HepG2 (cell line): ENCODE data around the gene SPCS2. TPM values are rescaled to one million over a fixed set of nuclear protein-coding genes. Genes with fewer than 3 reads are reported as not detected.

Experiments
- BATF2 ChIP-seq: sonication (generic); formaldehyde crosslinking; IDR thresholded peaks from 2 replicates; pipeline ENCODE4 v1.8.0; 2022; ENCODE audit warnings: mild to moderate bottlenecking, missing genetic modification reagents, moderate library complexity
- GABPA ChIP-seq, 2 experiments: IDR thresholded peaks; 2 replicates each; pipeline ENCODE4 v1.6.1; 2011 to 2016; ENCODE audit warnings: low read depth in 2 of 2, low read length in 1 of 2, missing biosample characterization in 1 of 2, missing genetic modification characterization in 1 of 2
- POLR2A ChIP-seq, 2 experiments: IDR thresholded peaks; 2 replicates each; pipeline ENCODE4 v1.6.1; 2011; ENCODE audit warnings: low read depth in 2 of 2, low read length in 2 of 2, mild to moderate bottlenecking in 1 of 2, moderate library complexity in 1 of 2; ENCODE audit not compliant: insufficient read depth in 1 of 2
- RBM39 ChIP-seq: fragments of 200-400 bp; formaldehyde crosslinking; IDR thresholded peaks from one replicate; pipeline ENCODE4 v1.6.1; 2018; ENCODE audit warnings: antibody characterized with exemption, mild to moderate bottlenecking, low read depth, low read length; ENCODE audit not compliant: poor library complexity, severe bottlenecking
- SIN3A ChIP-seq: IDR thresholded peaks from 2 replicates; pipeline ENCODE4 v1.6.1; 2011; ENCODE audit warnings: low read depth, mild to moderate bottlenecking, control low read depth, low read length, borderline replicate concordance
- SP1 ChIP-seq, 2 experiments: fragments of 450-650 bp in 1 of 2; sonication (generic) in 1 of 2; formaldehyde crosslinking in 1 of 2; IDR thresholded peaks; 2 replicates each; pipeline versions ENCODE4 v1.4.0 to v1.6.1; 2016 to 2020; ENCODE audit warnings: missing genetic modification reagents in 1 of 2
- U2AF2 ChIP-seq: fragments of 200-400 bp; formaldehyde crosslinking; IDR thresholded peaks from 2 replicates; pipeline ENCODE4 v1.6.1; 2017; ENCODE audit warnings: low read depth, mild to moderate bottlenecking, low read length
- ZFP36L2 ChIP-seq: sonication (generic); formaldehyde crosslinking; IDR thresholded peaks from 2 replicates; pipeline ENCODE4 v1.4.0; 2020; ENCODE audit warnings: missing genetic modification reagents
- ZFX ChIP-seq: sonication (generic); formaldehyde crosslinking; IDR thresholded peaks from 2 replicates; pipeline ENCODE4 v1.4.0; 2020; ENCODE audit warnings: mild to moderate bottlenecking, low read depth, missing genetic modification reagents, moderate library complexity
- ZFY ChIP-seq: sonication (generic); formaldehyde crosslinking; IDR thresholded peaks from 2 replicates; pipeline ENCODE4 v1.4.0; 2020; ENCODE audit warnings: missing genetic modification reagents
- ZNF12 ChIP-seq: sonication (generic); formaldehyde crosslinking; IDR thresholded peaks from 2 replicates; pipeline ENCODE4 v1.5.0; 2020; ENCODE audit warnings: missing genetic modification reagents
- ZNF253 ChIP-seq: sonication (generic); formaldehyde crosslinking; IDR thresholded peaks from 2 replicates; pipeline ENCODE4 v1.8.0; 2022; ENCODE audit warnings: mild to moderate bottlenecking, missing genetic modification reagents, borderline replicate concordance
- ZNF263 ChIP-seq: sonication (generic); formaldehyde crosslinking; IDR thresholded peaks from 2 replicates; pipeline ENCODE4 v1.4.0; 2020; ENCODE audit warnings: missing genetic modification reagents
- ZNF317 ChIP-seq: sonication (generic); formaldehyde crosslinking; IDR thresholded peaks from 2 replicates; pipeline ENCODE4 v1.5.0; 2020; ENCODE audit warnings: mild to moderate bottlenecking, missing genetic modification reagents
- ZNF674 ChIP-seq: sonication (generic); formaldehyde crosslinking; IDR thresholded peaks from 2 replicates; pipeline ENCODE4 v1.5.0; 2020; ENCODE audit warnings: low read depth, mild to moderate bottlenecking, missing genetic modification reagents
- ZNF773 ChIP-seq: sonication (generic); formaldehyde crosslinking; IDR thresholded peaks from 2 replicates; pipeline ENCODE4 v1.4.0; 2020; ENCODE audit warnings: missing genetic modification reagents, borderline replicate concordance
- polyA plus RNA-seq, 8 experiments: library from polyadenylated mRNA; depleted of rRNA in 3 of 8; stranded (reverse) in 7 of 8; unstranded in 1 of 8; fragments of >200 nt; fragmentation: Illumina TruSeq in 4 of 8; extraction: Trizol in 4 of 8; gene quantifications; 2 replicates each; pipeline versions ENCODE4 v1.2.1 to v1.2.3, GENCODE V29; 2011 to 2016; ENCODE audit warnings: low read depth in 4 of 8, missing spikeins in 1 of 8, mixed read lengths in 1 of 8; ENCODE audit not compliant: insufficient read depth in 1 of 8
- total RNA-seq, 5 experiments: library from RNA; depleted of rRNA; stranded (reverse); fragments of >200 nt; fragmentation: Illumina TruSeq; extraction: Trizol; gene quantifications; 2 replicates each; pipeline ENCODE4 v1.2.3, GENCODE V29; 2016; ENCODE audit warnings: low read depth in 1 of 5
- TF ChIP-seq, protein P1 (sequence below): sonication (generic); formaldehyde crosslinking; IDR thresholded peaks from 2 replicates; pipeline ENCODE4 v1.4.0; 2020; ENCODE audit warnings: missing genetic modification reagents, borderline replicate concordance
- TF ChIP-seq, protein P2 (sequence below): sonication (generic); formaldehyde crosslinking; IDR thresholded peaks from 2 replicates; pipeline ENCODE4 v1.5.1; 2020; ENCODE audit warnings: mild to moderate bottlenecking, missing genetic modification reagents, borderline replicate concordance

The SPCS2 gene
- total and polyA plus RNA-seq, 2 of the 13 experiments (the other 11 are each of a cell fraction or from before 2014, with no cell fraction given), result 87.3 to 142 TPM

DNA sequence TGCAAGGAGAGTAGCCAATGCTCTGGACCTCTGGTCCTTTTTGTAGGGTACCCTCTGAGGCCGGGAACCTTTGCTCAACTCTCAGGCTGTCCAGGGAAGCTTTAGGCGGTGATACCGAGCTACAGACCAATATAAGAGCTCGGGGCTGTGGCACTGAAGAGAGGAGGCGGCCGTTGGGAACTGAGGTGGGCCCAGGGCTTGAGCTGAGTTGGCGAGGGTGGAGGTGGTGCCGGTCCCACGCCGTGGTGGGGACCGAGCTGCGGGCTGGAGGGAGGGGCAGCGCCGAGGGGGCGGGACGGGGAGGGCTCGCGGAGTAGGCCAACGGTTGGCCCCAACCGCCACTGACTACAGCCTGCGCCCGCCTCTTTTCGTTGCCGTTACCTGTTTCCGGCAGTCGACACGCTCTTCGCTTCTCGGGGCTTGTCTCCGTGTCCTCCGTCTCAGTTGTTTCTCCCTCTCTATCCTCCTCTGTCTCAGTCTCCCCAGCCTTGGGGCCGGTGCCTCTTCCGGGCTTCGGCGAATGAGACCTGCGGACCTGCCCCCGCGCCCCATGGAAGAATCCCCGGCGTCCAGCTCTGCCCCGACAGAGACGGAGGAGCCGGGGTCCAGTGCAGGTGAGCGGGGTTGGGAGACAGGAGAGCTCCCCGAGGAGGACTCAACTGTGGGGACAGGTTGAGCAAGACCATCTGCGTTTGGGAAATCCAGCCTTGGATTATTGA, 39.6 kb downstream of the SPCS2 start, which contains the start of gene NEU3 (continued):
- TF ChIP-seq SP1 (IDR thresholded peaks at IDR 0.05), result no peak
- TF ChIP-seq SP1 (CRISPR knock-in tag; IDR thresholded peaks at IDR 0.05), result peak; percentile 45; the same call in 1 of the 2 replicates
- no peak for TF ChIP-seq U2AF2
- TF ChIP-seq ZFP36L2, result no peak
- TF ChIP-seq ZNF263 (CRISPR knock-in tag), result peak; percentile 48
- peak; percentile 86 to 87 for TF ChIP-seq POLR2A (IDR thresholded peaks at IDR 0.05; ENCODE audit: insufficient read depth in 1 of 2, low read depth in 2 of 2, low read length in 2 of 2)
- no peak for TF ChIP-seq ZNF773 (CRISPR knock-in tag)
- TF ChIP-seq ZNF12 (CRISPR knock-in tag), result no peak
- peak; percentile 36; the same call in 1 of the 2 replicates for TF ChIP-seq ZNF317 (CRISPR knock-in tag)
- TF ChIP-seq GABPA (IDR thresholded peaks at IDR 0.05; ENCODE audit: low read depth, low read length), result peak; percentile 42; the same call in 1 of the 2 replicates
- peak; percentile 78 for TF ChIP-seq GABPA (CRISPR knock-in tag; IDR thresholded peaks at IDR 0.05; ENCODE audit: low read depth)
- TF ChIP-seq BATF2 (CRISPR knock-in tag), result no peak
- TF ChIP-seq, protein P1, sequence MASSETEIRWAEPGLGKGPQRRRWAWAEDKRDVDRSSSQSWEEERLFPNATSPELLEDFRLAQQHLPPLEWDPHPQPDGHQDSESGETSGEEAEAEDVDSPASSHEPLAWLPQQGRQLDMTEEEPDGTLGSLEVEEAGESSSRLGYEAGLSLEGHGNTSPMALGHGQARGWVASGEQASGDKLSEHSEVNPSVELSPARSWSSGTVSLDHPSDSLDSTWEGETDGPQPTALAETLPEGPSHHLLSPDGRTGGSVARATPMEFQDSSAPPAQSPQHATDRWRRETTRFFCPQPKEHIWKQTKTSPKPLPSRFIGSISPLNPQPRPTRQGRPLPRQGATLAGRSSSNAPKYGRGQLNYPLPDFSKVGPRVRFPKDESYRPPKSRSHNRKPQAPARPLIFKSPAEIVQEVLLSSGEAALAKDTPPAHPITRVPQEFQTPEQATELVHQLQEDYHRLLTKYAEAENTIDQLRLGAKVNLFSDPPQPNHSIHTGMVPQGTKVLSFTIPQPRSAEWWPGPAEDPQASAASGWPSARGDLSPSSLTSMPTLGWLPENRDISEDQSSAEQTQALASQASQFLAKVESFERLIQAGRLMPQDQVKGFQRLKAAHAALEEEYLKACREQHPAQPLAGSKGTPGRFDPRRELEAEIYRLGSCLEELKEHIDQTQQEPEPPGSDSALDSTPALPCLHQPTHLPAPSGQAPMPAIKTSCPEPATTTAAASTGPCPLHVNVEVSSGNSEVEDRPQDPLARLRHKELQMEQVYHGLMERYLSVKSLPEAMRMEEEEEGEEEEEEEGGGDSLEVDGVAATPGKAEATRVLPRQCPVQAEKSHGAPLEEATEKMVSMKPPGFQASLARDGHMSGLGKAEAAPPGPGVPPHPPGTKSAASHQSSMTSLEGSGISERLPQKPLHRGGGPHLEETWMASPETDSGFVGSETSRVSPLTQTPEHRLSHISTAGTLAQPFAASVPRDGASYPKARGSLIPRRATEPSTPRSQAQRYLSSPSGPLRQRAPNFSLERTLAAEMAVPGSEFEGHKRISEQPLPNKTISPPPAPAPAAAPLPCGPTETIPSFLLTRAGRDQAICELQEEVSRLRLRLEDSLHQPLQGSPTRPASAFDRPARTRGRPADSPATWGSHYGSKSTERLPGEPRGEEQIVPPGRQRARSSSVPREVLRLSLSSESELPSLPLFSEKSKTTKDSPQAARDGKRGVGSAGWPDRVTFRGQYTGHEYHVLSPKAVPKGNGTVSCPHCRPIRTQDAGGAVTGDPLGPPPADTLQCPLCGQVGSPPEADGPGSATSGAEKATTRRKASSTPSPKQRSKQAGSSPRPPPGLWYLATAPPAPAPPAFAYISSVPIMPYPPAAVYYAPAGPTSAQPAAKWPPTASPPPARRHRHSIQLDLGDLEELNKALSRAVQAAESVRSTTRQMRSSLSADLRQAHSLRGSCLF (CRISPR knock-in tag), result no peak
- peak; percentile 65; the same call in 1 of the 2 replicates for TF ChIP-seq ZFY
- TF ChIP-seq ZNF674, result no peak
- peak; percentile 78 for TF ChIP-seq RBM39
- TF ChIP-seq, protein P2, sequence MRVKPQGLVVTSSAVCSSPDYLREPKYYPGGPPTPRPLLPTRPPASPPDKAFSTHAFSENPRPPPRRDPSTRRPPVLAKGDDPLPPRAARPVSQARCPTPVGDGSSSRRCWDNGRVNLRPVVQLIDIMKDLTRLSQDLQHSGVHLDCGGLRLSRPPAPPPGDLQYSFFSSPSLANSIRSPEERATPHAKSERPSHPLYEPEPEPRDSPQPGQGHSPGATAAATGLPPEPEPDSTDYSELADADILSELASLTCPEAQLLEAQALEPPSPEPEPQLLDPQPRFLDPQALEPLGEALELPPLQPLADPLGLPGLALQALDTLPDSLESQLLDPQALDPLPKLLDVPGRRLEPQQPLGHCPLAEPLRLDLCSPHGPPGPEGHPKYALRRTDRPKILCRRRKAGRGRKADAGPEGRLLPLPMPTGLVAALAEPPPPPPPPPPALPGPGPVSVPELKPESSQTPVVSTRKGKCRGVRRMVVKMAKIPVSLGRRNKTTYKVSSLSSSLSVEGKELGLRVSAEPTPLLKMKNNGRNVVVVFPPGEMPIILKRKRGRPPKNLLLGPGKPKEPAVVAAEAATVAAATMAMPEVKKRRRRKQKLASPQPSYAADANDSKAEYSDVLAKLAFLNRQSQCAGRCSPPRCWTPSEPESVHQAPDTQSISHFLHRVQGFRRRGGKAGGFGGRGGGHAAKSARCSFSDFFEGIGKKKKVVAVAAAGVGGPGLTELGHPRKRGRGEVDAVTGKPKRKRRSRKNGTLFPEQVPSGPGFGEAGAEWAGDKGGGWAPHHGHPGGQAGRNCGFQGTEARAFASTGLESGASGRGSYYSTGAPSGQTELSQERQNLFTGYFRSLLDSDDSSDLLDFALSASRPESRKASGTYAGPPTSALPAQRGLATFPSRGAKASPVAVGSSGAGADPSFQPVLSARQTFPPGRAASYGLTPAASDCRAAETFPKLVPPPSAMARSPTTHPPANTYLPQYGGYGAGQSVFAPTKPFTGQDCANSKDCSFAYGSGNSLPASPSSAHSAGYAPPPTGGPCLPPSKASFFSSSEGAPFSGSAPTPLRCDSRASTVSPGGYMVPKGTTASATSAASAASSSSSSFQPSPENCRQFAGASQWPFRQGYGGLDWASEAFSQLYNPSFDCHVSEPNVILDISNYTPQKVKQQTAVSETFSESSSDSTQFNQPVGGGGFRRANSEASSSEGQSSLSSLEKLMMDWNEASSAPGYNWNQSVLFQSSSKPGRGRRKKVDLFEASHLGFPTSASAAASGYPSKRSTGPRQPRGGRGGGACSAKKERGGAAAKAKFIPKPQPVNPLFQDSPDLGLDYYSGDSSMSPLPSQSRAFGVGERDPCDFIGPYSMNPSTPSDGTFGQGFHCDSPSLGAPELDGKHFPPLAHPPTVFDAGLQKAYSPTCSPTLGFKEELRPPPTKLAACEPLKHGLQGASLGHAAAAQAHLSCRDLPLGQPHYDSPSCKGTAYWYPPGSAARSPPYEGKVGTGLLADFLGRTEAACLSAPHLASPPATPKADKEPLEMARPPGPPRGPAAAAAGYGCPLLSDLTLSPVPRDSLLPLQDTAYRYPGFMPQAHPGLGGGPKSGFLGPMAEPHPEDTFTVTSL (CRISPR knock-in tag), result no peak
- TF ChIP-seq ZNF253 (CRISPR knock-in tag), result 0 out of 2 replicates have a peak, but pooled peaks have one; percentile 31
- no peak for TF ChIP-seq SIN3A
- TF ChIP-seq ZFX (CRISPR knock-in tag), result peak; percentile 74
